ENCODE data around the gene GHRL.

DNA sequence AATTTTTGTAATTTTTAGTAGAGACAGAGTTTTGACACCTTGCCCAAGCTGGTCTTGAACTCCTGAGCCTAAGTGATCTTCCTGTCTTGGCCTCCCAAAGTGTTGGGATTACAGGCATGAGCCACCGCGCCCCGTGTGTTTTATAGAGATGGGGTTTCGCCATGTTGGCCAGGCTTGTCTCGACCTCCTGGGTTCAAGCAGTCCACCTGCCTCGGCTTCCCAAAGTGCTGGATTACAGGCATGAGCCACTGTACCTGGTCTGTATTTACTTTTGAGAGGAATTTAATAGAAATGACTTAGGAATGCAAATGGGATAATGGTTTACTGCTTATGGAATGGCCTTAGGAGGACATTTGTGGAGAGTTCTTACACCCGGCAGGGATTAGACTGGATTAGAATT lies 33.7 kb downstream of the GHRL start:
- no peak for TF ChIP-seq CTCF (IDR thresholded peaks at IDR 0.05; ENCODE audit: low read depth, low read length)
- no peak for TF ChIP-seq POLR2A (IDR thresholded peaks at IDR 0.05; ENCODE audit: extremely low read depth, insufficient read length)

All from NB4 (cell line).